Activated T-cell treated with anti-CD3 and anti-CD28 coated beads, Interleukin-2, amount 50 U/mL, for 24 hours (primary cell): ENCODE results near the gene PEX14.

Source experiments
- DNase-seq: peaks from one replicate; pipeline ENCODE4 v3.0.0-alpha.2; 2020
- H3K27ac Mint-ChIP-seq: 2 replicates; pipeline ENCODE4 v1.8.0; 2020; ENCODE audit warnings: mild to moderate bottlenecking, mixed read lengths
- H3K27me3 Mint-ChIP-seq: 2 replicates; pipeline ENCODE4 v1.8.0; 2020; ENCODE audit warnings: mixed read lengths
- H3K36me3 Mint-ChIP-seq: 2 replicates; pipeline ENCODE4 v1.8.0; 2020; ENCODE audit warnings: low read depth, mixed read lengths
- H3K4me1 Mint-ChIP-seq: 2 replicates; pipeline ENCODE4 v1.8.0; 2020; ENCODE audit warnings: low read depth, mixed read lengths
- H3K4me3 Mint-ChIP-seq: 2 replicates; pipeline ENCODE4 v1.8.0; 2020; ENCODE audit warnings: mild to moderate bottlenecking, moderate library complexity, mixed read lengths
- H3K9me3 Mint-ChIP-seq: 2 replicates; pipeline ENCODE4 v1.8.0; 2020; ENCODE audit warnings: mixed read lengths

Gene PEX14

DNA sequence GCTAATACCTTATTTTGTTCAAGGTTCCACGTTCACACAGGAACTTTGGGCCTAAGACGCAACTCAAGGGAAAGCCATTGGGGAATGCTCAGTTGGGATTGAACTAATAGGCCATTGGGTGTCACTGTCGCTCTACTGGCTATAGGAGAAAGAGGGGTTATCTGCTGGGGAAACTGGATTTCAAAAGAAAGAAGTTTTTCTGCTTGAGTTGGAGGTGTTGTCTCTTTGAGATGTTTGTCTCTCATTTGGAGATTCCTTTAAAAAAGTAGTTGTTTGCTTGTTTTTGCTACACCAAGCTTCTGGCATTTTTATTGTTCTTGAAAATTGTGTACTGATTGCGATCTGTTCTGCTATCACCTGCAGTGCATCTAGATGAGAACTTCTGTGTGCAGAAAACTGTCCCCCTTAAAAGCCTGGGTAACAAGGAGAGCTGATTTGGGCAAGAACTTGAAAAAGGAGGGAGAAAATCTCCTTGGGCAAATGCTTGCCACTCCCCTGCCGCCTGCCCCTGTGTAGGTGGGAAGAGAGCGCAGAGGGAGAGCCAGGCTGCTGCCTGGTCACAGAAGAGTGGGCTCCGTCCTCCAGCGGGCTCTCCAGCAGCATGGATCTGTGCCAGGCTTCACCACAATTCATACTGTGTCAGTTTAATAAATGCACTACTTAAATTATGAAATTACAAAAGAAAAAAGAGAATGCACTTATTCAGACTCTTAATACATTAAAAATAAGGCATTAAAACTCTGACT is 39.9 kb downstream of the PEX14 start:
- H3K9me3 Mint-ChIP-seq, result no peaks in the 10 kb centered on the region
- peaks cover 85% of the 10 kb centered on the region for H3K4me1 Mint-ChIP-seq
- peaks cover 12% of the 10 kb centered on the region for H3K36me3 Mint-ChIP-seq
- peak overlapping the region; percentile 18 for H3K27ac Mint-ChIP-seq
- H3K27me3 Mint-ChIP-seq, result no peaks in the 10 kb centered on the region
- DNase-seq, result no peak
- H3K4me3 Mint-ChIP-seq, result no peak overlapping the region

DNA sequence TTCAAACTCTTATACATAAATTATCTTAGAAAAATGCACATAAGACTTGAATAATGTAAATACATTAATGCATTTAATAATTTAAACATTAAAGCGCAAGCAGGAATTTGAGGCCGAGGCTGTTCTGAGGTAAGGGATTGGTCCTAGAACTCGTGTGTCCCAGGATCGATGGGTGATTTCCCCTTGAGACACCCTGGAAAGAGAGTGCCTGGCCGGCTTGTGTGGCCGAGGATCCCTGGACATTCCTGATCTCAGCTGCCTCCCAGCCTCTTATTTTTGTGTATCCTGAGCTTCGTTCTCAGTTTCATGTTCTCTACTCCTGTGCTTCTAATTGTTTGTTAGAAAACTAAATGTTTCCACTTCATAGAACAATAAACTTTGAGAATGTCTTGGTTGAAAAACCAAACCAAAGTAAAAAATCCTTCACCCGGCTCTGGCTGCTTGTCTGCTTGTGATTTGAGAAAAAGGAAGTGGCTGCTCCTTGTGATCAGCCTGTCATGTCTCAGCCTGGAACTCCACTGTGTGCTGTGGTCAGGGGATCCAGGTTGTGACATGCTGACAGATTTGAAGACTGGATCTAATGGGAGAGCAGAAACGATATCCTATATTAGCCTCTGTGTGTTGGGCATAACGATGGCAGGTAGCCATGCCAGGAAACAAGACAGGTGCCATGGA is 40.7 kb downstream of the PEX14 start:
- DNase-seq, result no peak
- Mint-ChIP-seq H3K27ac (peak overlapping the region; percentile 19), H3K36me3 (peaks cover 16% of the 10 kb centered on the region), H3K9me3 (no peaks in the 10 kb centered on the region), H3K27me3 (no peaks in the 10 kb centered on the region), H3K4me1 (peaks cover 81% of the 10 kb centered on the region), H3K4me3 (no peak overlapping the region)

DNA sequence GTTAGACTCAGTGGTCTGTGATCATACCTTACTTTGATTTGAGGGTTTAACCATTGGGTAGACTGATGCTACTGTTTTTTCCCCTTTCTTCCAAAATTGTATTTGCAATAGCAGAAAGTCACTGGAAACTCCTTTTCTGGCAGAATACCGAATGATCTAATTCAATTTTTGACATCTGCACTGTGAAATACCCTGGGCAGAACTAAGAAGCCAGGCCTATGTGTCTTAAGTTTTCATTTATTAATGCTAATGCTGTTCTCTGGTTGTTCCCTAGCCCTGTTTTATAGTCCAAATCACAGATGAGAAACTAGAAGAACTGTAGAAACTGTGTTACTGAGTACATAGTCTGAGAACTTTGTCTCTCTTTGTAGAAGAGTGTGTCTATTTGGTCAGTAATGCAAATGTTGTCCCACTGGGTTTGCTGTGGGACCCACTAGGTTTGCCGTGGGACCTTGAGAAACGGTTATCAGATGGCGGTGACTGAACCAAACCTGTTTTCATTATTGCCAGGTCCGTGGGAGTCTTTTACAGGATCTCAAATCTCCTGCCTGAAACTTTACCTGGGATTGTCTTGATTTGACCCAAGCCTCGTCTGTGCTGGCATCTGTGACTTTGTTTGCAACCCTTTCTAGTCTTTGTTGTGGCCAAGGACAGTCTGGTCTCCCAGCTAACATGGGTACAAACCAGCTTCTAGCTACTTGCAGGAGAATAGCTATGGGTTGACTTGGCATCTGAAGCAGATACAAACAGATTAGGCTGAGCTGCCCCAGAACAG is 41.4 kb downstream of the PEX14 start:
- H3K9me3 Mint-ChIP-seq, result no peaks in the 10 kb centered on the region
- peak overlapping the region; percentile 33 for H3K27ac Mint-ChIP-seq
- H3K27me3 Mint-ChIP-seq, result no peaks in the 10 kb centered on the region
- no peak for DNase-seq
- peaks cover 81% of the 10 kb centered on the region for H3K4me1 Mint-ChIP-seq
- H3K36me3 Mint-ChIP-seq, result peaks cover 22% of the 10 kb centered on the region
- H3K4me3 Mint-ChIP-seq, result no peak overlapping the region

DNA sequence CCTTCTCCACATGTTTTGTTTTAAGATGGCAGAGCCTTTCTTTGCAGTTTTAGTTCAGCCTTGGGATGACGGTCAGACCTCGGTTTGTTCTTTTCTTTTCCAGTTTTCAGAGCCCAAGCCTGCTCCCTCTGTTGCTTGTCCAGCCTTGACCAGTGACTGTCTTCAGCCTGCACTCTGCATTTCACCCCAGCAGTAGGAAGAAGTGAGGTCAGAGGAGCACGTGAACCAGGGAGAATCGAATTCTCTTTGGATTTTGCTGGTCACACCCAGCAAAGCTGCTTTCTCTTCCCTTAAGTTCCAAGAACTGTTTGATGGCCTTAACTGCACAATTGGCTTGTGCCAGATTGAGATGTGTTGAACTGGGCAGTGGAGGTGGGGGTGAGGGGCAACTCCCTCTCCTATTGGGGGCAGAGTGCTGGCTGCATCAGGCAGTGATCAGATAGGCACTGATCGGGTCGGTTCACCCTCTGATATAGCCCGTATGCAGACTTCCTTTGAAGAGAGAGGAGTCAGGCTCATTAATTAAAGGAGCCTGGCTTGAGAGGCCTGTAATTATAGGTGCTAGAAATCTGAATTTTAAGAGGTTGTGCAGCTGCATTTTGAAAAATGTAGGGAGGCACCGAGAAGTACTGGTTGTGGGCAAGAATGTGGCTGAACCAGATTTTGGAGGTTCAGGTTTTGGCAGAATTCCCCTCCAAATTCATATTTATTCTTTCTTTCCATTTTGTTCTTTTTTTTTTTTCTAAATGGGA is 42.4 kb downstream of the PEX14 start:
- Mint-ChIP-seq H3K36me3 (peaks cover 29% of the 10 kb centered on the region), H3K4me1 (peaks cover 81% of the 10 kb centered on the region), H3K4me3 (no peak overlapping the region), H3K27me3 (no peaks in the 10 kb centered on the region), H3K27ac (peak overlapping the region; percentile 45), H3K9me3 (no peaks in the 10 kb centered on the region)
- DNase-seq, result no peak

DNA sequence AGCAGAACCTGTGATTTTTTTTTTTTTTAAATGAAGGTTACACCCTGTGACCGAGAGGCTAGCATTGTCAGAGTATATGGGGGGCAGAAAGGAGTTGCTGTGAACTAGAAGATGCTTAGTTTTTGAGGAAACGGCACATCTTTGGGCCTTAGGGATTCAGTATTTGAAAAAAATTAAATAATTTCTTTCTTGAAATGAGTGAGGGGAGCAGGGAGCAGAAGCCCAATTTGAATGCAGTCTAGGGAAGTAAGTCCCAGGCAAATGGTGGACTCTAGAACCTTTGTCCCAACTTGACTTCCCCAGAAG is 42.9 kb downstream of the PEX14 start:
- Mint-ChIP-seq H3K4me3 (no peak overlapping the region), H3K36me3 (peaks cover 27% of the 10 kb centered on the region), H3K27me3 (no peaks in the 10 kb centered on the region), H3K4me1 (peaks cover 82% of the 10 kb centered on the region), H3K27ac (no peak overlapping the region), H3K9me3 (no peaks in the 10 kb centered on the region)
- no peak for DNase-seq

DNA sequence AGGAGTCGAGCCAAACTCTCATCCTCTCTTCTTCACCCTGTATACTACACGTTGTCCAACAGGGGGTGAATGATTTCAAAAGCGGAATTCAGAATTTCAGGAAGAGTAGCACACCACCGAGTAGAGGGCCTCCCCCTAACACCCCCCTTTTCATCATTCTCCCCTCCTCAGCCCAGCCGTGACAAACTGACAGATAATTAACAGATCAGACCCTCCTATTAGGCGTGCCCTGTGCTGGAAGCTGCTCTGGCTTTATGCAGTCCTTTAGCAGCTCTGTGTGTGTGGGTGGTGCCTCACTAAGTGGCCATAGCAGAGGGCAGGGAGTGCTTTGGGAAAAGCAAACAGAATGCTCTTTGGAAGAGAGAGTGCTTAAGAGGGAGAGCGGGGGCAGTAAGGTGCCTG is 44.3 kb downstream of the PEX14 start:
- H3K27me3 Mint-ChIP-seq, result no peaks in the 10 kb centered on the region
- H3K36me3 Mint-ChIP-seq, result peaks cover 32% of the 10 kb centered on the region
- no peak overlapping the region for H3K4me3 Mint-ChIP-seq
- peaks cover 73% of the 10 kb centered on the region for H3K4me1 Mint-ChIP-seq
- no peak for DNase-seq
- H3K9me3 Mint-ChIP-seq, result no peaks in the 10 kb centered on the region
- no peak overlapping the region for H3K27ac Mint-ChIP-seq

DNA sequence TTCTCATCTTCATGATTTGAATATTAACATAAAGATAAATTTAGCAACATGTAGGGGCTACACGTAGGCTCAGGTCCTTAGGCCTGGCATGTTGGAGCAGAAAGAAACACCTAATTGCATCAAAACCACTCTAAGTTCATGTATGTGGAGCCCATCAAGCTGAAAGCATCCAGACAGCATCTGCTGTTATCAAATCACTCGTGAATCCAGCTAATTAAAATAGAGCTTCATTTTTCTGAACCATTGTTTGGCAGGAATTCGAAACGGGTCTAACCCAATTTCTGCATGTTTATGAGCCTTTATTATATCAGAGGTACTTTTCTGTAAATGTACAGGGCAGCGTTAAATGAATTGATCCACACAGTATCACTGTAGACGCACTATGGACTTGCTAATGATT is 45.7 kb downstream of the PEX14 start:
- Mint-ChIP-seq H3K27ac (no peak overlapping the region), H3K27me3 (no peaks in the 10 kb centered on the region), H3K9me3 (no peaks in the 10 kb centered on the region), H3K36me3 (peaks cover 43% of the 10 kb centered on the region), H3K4me1 (peaks cover 69% of the 10 kb centered on the region), H3K4me3 (no peak overlapping the region)
- no peak for DNase-seq

DNA sequence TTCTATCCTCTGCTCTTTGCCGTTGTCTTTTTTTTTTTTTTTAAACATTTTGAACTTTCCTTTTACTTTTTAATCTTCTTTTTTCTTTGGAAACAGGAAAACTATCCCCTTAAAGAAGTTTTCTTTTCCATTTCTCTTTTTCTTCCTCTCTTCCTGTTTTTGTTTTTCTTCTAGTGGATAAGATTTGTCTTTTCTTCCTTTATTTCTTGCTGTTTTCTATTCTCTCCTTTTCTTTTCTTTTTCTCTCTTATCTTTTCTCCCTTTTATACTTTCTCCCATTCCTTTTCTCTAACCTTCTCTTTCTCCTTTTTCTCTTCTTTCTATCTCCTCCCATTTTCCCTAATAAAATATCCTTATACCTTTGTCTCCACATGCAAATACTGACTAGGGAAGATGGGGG is 46.2 kb downstream of the PEX14 start:
- H3K27me3 Mint-ChIP-seq, result no peaks in the 10 kb centered on the region
- DNase-seq, result no peak
- H3K4me1 Mint-ChIP-seq, result peaks cover 64% of the 10 kb centered on the region
- peak overlapping the region; percentile 47 for H3K27ac Mint-ChIP-seq
- peaks cover 43% of the 10 kb centered on the region for H3K36me3 Mint-ChIP-seq
- H3K9me3 Mint-ChIP-seq, result no peaks in the 10 kb centered on the region
- H3K4me3 Mint-ChIP-seq, result no peak overlapping the region

DNA sequence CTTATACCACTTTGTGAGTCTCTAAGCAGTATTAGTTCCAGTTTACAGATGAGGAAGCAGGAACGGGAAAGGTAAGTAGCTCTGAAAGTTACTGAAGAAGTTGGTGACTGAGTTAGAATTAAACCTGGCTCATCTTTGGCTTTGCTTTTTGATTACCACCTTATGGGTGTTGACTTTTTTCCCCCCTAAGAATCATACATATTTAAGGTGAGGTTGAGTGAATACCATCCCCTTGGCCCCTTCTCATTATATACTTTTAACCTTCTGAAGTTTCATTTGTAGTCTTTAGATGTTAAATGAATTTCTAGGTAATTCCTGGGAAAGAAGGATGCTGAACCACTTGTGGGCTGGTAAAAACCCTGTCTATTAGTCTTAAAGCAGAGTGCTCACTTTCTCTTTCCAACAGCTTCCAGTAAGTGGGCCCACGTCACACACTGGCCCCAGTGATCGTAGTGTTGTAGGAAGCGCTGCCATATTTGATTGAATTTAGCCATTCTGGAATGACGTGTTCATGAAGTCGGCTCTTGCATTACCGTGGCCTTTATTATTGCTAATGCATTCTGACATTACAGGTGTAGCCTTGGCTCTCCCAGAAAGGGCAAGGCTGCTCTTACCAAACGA is 46.9 kb downstream of the PEX14 start:
- H3K4me1 Mint-ChIP-seq, result peaks cover 57% of the 10 kb centered on the region

DNA sequence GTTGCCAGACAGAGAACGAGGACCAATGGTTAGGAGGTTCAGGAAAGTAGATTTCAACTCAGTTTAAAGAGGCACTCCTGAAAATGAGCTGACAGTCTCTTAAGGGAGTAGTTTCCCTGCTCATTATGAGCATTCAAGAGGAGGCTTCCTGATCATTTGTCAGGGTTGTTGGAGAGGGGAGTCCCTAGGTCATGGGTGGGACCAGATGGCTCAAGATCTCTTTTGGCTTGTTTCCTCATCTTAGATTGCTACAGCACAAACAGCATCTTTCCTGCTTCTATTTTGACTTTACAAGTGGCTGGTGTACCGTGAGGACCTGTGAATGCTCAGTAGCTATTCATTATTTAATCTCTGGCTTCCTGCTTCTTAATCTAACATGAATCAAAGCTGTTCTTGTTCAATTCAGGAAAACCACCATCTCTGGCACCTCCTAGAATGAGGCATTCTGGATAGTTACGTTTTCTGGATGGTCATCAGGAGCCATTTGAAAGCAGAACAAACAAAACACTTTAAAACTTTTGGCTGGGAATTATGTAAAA is 47.6 kb downstream of the PEX14 start:
- DNase-seq, result no peak
- Mint-ChIP-seq H3K36me3 (peaks cover 42% of the 10 kb centered on the region), H3K9me3 (no peaks in the 10 kb centered on the region), H3K4me3 (no peak overlapping the region), H3K27ac (peak overlapping the region; percentile 14), H3K4me1 (peaks cover 50% of the 10 kb centered on the region), H3K27me3 (no peaks in the 10 kb centered on the region)

More for the DNA sequence above, 46.9 kb downstream of the PEX14 start:
- Mint-ChIP-seq H3K9me3 (no peaks in the 10 kb centered on the region), H3K27me3 (no peaks in the 10 kb centered on the region), H3K36me3 (peaks cover 44% of the 10 kb centered on the region), H3K4me3 (no peak overlapping the region), H3K27ac (peak overlapping the region; percentile 47)
- DNase-seq, result no peak

DNA sequence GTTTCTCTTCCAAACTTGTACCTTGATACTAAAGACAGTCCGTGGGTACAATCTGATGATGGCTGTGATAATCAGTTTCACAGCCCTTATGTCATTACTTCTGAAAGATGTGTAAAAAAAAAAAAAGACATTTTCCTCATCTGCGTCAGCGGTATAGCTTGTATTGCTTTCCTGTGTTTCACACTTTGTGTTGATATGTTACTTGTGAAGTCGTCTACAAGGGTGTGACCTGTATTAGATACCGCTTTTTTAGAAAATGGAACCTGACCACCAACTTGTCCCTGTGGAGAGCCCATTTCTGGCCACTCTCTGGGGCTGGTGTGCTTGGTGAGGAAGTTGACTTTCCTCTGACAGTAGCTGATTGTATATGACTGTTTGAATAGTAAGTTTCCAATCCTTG is 50.5 kb downstream of the PEX14 start:
- H3K4me1 Mint-ChIP-seq, result peaks cover 53% of the 10 kb centered on the region
- peaks cover 45% of the 10 kb centered on the region for H3K36me3 Mint-ChIP-seq
- DNase-seq, result no peak
- H3K27me3 Mint-ChIP-seq, result no peaks in the 10 kb centered on the region
- no peak overlapping the region for H3K4me3 Mint-ChIP-seq
- H3K27ac Mint-ChIP-seq, result no peak overlapping the region
- no peaks in the 10 kb centered on the region for H3K9me3 Mint-ChIP-seq

DNA sequence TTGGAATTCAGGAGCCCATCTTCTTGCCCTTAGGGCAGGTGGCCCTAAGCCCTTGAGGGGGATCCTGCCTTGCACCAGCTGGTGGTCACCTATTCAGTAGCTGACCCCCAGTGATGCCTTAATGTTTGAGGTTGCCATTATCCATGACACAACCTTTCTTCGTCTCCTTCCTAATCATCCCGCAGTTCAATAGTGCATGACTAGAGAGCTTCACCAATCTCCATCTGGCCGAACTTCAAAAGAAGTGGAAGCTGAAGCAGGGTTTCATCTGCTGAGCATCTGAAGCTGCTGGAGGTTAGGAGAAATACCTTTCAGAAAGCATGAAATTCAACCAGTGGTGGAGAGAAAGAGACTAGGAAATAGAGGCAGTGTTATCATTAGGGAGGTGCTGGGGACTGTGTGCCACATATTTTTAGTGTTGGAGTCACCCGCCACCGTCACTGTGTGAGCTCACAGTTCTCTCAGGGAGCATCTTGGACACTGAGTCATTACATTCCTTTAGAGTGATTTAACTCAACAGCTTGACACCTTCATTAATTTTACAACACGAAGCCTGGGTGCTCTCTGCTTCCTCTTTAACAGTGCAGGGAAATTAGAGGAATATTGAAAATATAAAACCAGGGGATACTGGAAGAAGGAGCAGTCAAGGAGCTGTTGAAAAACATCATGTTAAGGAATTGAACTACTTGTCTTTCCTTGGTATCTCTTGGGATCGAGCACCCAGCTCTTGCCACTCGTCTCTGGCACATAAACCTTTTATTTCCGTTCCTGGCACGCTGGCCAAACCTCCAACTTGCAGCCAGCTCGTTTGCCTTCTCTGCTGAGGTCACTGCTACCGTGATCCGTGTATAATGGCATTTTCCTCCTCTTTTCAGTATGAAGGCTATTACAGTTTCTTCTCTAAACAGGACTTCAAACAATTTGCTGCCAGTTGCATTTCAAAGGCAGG is 53.6 kb downstream of the PEX14 start:
- Mint-ChIP-seq H3K27me3 (no peaks in the 10 kb centered on the region), H3K4me1 (peaks cover 32% of the 10 kb centered on the region), H3K36me3 (peaks cover 25% of the 10 kb centered on the region), H3K9me3 (no peaks in the 10 kb centered on the region), H3K4me3 (no peak overlapping the region), H3K27ac (no peak overlapping the region)
- no peak for DNase-seq

DNA sequence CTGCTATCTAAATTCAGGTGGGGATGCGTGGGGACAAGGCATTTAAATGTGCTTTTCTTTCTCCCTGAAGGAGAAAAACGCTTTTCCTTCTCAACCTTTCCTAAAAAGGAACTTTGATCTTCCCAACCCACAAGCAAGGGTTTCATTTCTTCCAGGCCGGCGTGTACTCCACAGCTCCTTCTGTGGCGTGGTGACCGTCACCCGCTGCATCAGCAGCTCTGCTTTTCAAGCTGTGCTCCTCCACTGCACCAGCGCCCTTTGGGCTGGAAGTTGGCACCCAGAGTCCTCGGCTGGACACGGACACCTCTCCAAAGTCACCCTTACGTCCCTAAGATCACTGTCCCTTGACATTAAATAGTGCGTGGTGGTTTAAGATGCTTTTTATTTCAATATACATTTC is 54.3 kb downstream of the PEX14 start:
- Mint-ChIP-seq H3K9me3 (no peaks in the 10 kb centered on the region), H3K27ac (no peak overlapping the region), H3K4me3 (no peak overlapping the region), H3K36me3 (peaks cover 22% of the 10 kb centered on the region), H3K27me3 (no peaks in the 10 kb centered on the region), H3K4me1 (peaks cover 32% of the 10 kb centered on the region)
- no peak for DNase-seq
